ENCODE results near the gene CAMK2B. TPM values are rescaled to one million over a fixed set of nuclear protein-coding genes. Genes with fewer than 3 reads are reported as not detected.
A peak's percentile ranks its signal among the peaks of the same experiment; 100 is the strongest.

The CAMK2B gene
- total and polyA plus RNA-seq, 2 experiments from 2014 or later: not detected

DNA sequence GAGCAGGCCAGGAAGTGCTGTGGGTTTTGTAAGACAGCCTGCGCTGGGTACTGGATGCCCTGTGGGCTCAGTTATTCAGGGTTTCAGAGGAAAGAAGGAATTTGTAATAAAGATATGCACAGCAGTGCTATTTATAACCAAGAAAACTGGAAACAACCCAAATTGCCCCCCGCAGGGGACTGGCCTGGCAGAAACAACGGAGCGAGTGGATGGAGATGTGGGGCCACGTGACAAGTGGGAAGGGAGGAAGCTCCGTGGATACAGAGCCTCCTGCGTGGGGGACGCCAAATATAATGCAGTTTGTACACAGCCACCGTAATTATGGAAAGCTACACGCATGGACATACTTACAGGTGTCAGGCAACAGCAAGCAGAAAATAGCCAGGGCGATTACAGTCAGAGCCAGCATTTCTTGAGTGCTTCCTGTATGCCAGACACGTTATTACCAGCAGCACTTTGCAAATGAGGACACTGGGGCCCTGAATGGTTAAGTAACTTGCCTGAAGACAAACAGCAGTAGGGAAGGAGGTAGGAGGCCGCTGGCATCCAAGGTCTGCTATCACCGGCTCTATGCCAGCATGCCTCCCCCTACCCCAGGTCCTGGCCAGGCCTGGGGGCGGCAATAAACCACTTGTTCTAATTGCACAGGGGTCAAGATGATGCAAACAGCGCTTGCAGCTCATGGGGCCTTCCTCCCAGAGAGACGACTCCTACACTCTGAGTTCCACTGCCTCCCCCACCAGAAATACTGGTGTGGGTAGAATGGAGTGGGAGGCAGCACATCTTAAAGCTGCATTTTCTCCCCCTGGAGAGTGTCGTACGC, 8.7 kb upstream of the CAMK2B start:
- no peak; the same call in 2 of the 3 replicates for ATAC-seq
- no peak overlapping the region for H3K4me3 Mint-ChIP-seq
- Histone ChIP-seq H3K4me3 (no peak overlapping the region), H2AFZ (0 out of 2 replicates have a peak overlapping the region, but pooled peaks have one; percentile 10), H4K20me1 (replicated peaks; ENCODE audit: insufficient read depth) (no peaks in the 10 kb centered on the region), H3K9me2 (ENCODE audit: insufficient read depth) (no peaks in the 10 kb centered on the region), H3K36me3 (ENCODE audit: insufficient read depth) (no peaks in the 10 kb centered on the region), H3K4me2 (no peak overlapping the region), H3K4me1 (ENCODE audit: insufficient read depth) (no peaks in the 10 kb centered on the region), H3F3A (replicated peaks; ENCODE audit: low read depth) (no peaks in the 10 kb centered on the region), H3K27me3 (ENCODE audit: insufficient read depth) (no peaks in the 10 kb centered on the region; the same call in 1 of the 2 replicates), H3K27ac (ENCODE audit: low read depth) (no peak overlapping the region), H3K79me2 (replicated peaks; ENCODE audit: insufficient read depth) (no peaks in the 10 kb centered on the region)
- DNase-seq (ENCODE audit: low spot score): no peak
- no peaks in the 10 kb centered on the region; the same call in 2 of the 3 replicates for H3K9me3 Mint-ChIP-seq
- TF ChIP-seq, protein P1, sequence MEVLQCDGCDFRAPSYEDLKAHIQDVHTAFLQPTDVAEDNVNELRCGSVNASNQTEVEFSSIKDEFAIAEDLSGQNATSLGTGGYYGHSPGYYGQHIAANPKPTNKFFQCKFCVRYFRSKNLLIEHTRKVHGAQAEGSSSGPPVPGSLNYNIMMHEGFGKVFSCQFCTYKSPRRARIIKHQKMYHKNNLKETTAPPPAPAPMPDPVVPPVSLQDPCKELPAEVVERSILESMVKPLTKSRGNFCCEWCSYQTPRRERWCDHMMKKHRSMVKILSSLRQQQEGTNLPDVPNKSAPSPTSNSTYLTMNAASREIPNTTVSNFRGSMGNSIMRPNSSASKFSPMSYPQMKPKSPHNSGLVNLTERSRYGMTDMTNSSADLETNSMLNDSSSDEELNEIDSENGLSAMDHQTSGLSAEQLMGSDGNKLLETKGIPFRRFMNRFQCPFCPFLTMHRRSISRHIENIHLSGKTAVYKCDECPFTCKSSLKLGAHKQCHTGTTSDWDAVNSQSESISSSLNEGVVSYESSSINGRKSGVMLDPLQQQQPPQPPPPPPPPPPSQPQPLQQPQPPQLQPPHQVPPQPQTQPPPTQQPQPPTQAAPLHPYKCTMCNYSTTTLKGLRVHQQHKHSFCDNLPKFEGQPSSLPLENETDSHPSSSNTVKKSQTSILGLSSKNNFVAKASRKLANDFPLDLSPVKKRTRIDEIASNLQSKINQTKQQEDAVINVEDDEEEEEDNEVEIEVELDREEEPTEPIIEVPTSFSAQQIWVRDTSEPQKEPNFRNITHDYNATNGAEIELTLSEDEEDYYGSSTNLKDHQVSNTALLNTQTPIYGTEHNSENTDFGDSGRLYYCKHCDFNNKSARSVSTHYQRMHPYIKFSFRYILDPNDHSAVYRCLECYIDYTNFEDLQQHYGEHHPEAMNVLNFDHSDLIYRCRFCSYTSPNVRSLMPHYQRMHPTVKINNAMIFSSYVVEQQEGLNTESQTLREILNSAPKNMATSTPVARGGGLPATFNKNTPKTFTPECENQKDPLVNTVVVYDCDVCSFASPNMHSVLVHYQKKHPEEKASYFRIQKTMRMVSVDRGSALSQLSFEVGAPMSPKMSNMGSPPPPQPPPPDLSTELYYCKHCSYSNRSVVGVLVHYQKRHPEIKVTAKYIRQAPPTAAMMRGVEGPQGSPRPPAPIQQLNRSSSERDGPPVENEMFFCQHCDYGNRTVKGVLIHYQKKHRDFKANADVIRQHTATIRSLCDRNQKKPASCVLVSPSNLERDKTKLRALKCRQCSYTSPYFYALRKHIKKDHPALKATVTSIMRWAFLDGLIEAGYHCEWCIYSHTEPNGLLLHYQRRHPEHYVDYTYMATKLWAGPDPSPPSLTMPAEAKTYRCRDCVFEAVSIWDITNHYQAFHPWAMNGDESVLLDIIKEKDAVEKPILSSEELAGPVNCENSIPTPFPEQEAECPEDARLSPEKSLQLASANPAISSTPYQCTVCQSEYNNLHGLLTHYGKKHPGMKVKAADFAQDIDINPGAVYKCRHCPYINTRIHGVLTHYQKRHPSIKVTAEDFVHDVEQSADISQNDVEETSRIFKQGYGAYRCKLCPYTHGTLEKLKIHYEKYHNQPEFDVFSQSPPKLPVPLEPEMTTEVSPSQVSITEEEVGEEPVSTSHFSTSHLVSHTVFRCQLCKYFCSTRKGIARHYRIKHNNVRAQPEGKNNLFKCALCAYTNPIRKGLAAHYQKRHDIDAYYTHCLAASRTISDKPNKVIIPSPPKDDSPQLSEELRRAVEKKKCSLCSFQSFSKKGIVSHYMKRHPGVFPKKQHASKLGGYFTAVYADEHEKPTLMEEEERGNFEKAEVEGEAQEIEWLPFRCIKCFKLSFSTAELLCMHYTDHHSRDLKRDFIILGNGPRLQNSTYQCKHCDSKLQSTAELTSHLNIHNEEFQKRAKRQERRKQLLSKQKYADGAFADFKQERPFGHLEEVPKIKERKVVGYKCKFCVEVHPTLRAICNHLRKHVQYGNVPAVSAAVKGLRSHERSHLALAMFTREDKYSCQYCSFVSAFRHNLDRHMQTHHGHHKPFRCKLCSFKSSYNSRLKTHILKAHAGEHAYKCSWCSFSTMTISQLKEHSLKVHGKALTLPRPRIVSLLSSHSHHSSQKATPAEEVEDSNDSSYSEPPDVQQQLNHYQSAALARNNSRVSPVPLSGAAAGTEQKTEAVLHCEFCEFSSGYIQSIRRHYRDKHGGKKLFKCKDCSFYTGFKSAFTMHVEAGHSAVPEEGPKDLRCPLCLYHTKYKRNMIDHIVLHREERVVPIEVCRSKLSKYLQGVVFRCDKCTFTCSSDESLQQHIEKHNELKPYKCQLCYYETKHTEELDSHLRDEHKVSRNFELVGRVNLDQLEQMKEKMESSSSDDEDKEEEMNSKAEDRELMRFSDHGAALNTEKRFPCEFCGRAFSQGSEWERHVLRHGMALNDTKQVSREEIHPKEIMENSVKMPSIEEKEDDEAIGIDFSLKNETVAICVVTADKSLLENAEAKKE (CRISPR knock-in tag; IDR thresholded peaks at IDR 0.05): no peak
- TF ChIP-seq POLR2AphosphoS5 (IDR thresholded peaks at IDR 0.05; ENCODE audit: low read depth): no peak
- TF ChIP-seq ZNF331 (CRISPR knock-in tag; IDR thresholded peaks at IDR 0.05; ENCODE audit: low read depth): no peak
- no peak for TF ChIP-seq NANOG (IDR thresholded peaks at IDR 0.05; ENCODE audit: borderline replicate concordance)
- no peak for TF ChIP-seq CTCF (conservative IDR thresholded peaks at IDR 0.05; ENCODE audit: low read depth in 2 of 2)
- TF ChIP-seq REST (IDR thresholded peaks at IDR 0.05; ENCODE audit: unreplicated experiment): no peak
- TF ChIP-seq CREB1 (CRISPR knock-in tag; IDR thresholded peaks at IDR 0.05; ENCODE audit: low read depth): no peak
- TF ChIP-seq EZH2 (IDR thresholded peaks at IDR 0.05; ENCODE audit: low read depth, unreplicated experiment): no peak
- TF ChIP-seq STAT1 (IDR thresholded peaks at IDR 0.05; ENCODE audit: unreplicated experiment): no peak
- TF ChIP-seq ZNF114 (CRISPR knock-in tag; IDR thresholded peaks at IDR 0.05): no peak
- no peak for TF ChIP-seq JUNB (IDR thresholded peaks at IDR 0.05; ENCODE audit: unreplicated experiment)
- no peaks in the 10 kb centered on the region for H3K36me3 Mint-ChIP-seq (ENCODE audit: low read depth)
- no peak overlapping the region for H3K27ac Mint-ChIP-seq
- peaks cover 13% of the 10 kb centered on the region for H3K4me1 Mint-ChIP-seq
- peaks cover 5% of the 10 kb centered on the region for H3K27me3 Mint-ChIP-seq (ENCODE audit: insufficient read depth, low read depth, poor library complexity)

Data from GM23338 (cell line).